ENCODE results near the gene MYCT1.
"Not testable (repeated sequence)": the region's sequence is repeated elsewhere in the genome, so short reads cannot be mapped to it uniquely, and the experiment has no call there.

MYCT1 gene, protein sequence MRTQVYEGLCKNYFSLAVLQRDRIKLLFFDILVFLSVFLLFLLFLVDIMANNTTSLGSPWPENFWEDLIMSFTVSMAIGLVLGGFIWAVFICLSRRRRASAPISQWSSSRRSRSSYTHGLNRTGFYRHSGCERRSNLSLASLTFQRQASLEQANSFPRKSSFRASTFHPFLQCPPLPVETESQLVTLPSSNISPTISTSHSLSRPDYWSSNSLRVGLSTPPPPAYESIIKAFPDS

DNA sequence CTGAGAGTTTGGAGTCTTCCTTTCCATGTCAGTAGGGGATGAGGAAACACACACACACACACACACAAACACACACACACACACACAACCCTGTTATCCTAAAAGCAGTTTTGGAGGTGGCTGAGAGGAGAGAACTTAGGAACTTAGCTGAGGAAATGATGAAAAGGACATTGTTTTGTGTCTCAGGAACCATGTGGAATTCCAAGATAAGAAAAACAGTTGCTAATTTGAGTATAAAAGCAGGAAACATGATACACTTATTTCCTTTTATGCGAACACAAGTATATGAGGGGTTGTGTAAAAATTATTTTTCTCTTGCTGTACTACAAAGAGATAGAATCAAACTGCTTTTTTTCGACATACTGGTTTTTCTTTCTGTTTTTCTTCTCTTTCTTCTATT is at the start of gene MYCT1:
Gene MYCT1 (plus strand): TSS at position 264 of the 400 bp plus-strand sequence. CDS start 6 bp downstream, at position 270.
- no peak for DNase-seq (ENCODE audit: low spot score)

DNA sequence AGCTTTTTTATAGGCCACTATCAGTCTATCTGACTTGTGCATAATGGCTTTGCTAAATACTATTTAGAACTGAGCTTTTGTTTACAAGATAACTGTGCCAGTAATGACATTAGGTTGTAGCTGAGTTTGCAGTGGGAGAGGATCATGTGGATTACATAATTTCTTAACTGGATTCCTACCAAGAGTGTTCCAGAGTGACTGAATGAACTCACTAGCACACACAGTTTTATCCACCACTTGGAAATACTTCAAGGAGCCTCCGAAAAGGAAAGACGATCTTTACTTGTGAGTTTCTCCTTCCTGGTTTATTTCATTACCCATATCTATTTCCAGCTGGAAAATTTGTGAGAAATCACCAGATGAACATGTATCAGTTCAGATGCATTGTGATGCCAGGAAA is 49.6 kb upstream of the MYCT1 start:
- no peak for DNase-seq (ENCODE audit: low spot score)

DNA sequence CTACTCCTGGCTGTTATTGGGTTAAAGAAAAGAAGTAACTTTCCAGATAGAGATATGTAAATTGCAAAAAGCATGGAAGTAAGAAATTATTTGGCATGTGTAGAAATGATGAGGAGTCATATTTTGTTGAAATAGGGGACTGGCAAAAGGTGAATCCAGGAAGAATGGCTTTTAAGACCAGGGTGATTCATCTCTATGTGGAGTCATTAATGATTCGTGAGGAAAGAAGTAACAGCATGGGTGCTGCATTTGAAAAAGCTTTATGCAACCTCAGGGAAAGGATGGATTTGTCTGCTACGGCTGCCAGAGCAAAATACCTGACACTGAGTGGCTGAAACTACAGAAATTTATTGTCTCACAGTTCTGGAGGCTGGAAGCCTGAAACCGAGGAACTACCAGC is 45.7 kb upstream of the MYCT1 start:
- DNase-seq (ENCODE audit: low spot score), result no peak

DNA sequence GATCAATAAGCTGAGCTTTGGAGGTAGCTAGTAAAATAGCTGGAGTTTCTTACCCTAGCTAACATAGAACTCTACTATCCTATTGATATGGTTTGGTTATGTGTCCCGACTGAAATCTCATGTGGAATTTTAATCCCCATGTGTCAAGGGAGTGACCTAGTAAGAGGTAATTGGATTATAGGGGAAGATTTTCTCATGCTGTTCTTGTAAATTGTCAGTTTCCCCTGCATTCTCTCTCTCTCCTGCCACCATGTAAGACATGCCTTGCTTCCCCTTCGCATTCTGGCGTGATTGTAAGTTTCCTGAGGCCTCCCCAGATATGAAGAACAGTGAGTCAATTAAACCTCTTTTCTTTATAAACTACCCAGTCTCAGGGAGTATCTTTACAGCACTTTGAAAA is 35.9 kb upstream of the MYCT1 start:
- no peak for DNase-seq (ENCODE audit: low spot score)

DNA sequence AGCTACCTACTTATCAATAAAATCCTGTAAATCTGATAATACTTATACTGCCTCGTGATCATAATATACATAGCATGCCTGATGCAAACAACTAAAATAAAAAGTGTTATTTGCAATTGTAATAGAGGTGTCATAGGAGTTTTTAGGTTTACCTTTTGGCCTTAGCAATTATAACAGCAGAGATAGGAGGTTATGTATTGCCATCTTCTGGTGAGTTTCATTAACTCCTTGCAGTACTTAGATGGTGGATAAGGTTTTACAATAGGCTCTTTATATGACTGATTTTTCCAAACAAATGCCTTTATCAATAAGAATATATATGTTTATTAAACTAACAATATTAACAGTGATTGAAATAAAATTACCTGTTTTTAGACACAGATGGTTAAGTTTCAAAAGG is 27.8 kb upstream of the MYCT1 start:
- no peak for DNase-seq (ENCODE audit: low spot score)

DNA sequence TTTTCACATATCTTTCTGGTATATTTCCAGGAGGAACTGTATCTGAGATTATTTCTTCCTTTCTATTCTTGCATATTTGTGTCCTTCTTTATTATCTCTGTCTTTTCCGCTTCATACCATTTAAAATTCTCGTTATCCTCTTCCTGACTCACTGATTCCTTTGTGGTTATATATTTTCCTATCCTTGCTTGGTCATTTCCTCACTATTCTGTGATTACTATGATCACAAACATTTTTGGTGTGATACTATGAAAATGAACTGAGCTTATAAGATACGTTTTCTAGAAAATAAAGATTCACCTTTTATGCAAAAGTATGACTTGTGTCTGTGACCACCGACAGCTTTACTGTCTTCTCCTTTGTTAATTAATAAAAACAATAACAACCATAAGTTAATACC is 26.5 kb upstream of the MYCT1 start:
- no peak for DNase-seq (ENCODE audit: low spot score)

DNA sequence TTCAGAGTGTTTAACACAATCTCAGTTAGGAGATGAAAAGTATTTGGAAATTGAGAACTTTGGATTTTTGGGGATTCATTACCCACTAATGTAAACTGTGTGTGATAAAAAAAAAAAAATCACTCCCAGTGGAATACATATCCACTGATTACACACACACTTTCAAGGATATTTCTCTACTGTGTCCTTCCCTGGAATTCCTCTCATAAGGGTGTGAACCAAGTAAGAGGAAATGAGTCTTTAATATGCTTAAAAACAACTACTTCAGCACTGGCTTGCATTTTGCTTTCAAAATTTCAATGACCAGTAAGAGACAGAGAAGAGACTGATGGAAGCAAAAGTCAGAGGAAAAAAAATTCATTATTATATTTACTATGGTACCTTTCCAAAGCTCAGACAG is 24.5 kb upstream of the MYCT1 start:
- no peak for DNase-seq (ENCODE audit: low spot score)

DNA sequence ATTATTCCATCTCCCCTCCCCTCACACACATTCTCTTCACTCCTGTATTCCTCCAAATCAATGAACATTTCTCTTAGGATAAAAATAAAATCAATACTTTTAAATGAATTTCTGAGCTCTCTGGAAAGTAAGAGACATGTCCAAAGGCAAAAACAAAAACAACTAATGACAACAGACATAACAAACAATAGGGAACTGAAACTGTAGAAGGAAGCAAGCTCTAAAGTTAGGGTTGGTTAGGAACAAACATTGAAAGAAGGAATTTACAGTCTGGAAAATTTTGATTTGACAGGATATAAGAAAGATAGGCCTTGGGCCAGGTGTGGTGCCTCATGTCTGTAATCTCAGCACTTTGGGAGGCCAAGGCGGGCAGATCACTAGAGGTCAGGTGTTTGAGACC is 17.5 kb upstream of the MYCT1 start:
- no peak for DNase-seq (ENCODE audit: low spot score)

DNA sequence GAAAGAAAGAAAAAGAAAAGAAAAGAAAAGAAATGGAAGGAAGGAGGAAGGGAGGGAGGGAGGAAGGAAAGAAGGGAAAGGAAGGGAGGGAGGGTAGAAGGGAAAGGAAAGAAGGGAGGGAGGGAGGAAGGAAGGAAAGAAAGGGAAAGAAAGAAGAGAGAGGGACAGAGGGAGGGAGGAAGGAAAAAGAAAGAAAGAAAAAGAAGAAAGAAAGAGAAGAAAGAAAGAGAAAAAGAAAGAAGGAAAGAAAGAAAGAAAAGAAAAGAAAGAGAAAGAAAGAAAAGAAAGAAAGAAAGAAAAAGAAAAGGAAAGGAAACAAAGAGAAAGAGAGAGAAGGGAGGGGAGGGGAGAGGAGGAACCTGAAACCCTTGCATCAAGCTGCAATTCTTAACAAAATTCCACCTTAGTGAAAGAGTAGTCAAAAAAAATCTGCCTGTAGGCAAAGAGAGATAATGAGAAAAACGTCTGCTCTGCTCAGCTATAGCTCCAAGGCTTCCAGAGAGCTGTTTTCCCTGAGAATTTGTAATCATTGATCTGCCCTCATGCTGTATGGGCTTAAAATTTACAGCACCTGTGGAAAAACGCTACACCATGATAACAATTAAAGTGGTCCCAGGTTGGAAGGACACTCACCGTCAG is 16.7 kb upstream of the MYCT1 start:
- no peak for DNase-seq (ENCODE audit: low spot score)

DNA sequence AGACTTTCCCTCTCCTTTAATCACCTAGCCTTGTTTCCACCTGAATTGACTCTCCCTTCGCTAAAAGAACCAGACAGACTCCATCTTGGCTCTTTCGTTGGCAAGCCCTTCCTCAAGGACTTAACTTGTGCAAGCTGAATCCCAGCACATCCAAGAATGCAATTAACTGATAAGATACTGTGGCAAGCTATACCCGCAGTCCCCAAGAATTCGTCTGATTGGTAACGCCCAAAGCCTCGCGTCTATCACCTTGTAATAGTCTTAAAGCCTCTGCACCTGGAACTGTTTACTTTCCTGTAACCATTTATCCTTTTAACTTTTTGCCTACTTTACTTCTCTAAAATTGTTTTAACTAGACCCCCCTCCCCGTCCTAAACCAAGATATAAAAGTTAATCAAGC is 15.6 kb upstream of the MYCT1 start:
- no peak for DNase-seq (ENCODE audit: low spot score)

DNA sequence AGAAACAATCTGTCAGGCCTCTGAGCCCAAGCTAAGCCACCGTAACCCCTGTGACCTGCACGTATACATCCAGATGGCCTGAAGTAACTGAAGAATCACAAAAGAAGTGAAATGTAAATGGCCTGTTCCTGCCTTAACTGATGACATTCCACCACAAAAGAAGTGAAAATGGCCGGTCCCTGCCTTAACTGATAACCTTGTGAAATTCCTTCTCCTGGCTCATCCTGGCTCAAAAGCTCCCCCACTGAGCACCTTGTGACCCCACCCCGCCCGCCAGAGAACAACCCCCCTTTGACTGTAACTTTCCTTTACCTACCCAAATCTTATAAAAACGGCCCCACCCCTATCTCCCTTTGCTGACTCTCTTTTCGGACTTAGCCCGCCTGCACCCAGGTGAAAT is 14.8 kb upstream of the MYCT1 start:
- DNase-seq (ENCODE audit: low spot score), result not testable (repeated sequence)

DNA sequence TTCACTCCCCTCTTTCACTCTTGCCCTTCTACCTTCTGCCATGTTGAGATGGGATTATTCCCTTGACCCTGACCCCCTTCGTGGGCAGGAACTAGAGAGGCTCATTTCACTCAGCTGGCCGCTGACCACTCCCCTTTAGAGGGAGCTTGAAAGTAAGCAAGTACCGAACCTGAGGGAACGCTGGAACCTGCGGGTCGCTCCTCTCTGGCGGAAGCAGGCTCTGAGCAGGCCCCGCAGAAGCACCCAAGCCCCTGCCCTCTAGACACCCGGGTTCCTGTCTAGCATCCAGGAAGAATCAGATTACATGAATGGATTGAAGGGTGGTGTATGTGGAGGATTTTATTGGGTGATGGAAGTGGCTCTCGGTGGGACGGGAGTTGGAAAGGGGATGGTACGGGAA is 11.9 kb upstream of the MYCT1 start:
- no peak for DNase-seq (ENCODE audit: low spot score)

DNA sequence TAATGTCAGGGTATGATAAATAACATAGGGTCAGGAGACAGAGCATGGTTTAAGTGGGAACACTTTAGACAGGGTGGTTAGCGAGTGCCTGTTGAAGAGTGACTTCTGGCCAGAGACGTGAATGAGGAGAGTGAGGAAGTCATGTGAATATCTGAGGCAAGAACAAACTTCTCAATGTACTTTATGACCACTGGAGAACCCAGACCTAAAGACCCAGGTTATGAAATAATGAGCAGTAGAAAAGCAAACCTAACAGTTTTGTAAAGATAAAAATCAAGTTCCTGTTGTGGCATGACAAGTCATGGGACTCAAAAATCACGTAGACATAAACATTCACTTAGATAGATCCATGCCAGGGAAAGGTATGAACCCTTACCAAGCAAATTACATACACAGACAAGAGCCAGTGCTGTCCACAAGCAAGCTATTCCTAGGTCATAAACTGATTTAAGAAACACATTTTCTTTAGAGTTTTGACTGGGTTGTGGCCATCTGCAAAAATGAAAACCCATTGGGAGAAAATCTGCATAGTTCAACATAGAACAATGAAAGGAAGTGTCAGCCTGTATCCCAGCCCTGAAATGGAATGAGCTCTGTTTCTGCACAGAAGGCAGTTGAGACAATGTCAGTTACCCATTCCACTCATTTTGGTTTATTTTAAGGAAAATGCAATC is 2.2 kb upstream of the MYCT1 start:
- DNase-seq (ENCODE audit: low spot score), result no peak

DNA sequence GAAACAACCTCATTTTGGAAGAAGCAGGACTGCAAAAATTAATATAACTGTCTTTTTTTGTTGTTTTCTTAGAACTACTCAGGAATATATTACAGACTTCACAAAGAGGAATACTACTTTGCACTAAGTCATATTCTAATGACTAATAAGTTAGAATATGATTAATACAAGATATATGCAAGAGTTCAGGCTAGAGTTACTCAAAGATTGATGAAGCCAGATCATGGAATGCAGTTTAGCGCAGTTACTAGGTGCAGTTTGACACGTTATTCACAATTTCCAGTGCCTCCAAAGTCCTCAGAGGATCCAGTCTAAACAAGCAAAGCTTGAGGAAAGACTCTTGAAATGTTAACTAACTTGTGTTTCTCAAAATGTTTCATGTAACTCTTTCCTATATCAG is 1.2 kb upstream of the MYCT1 start:
- DNase-seq (ENCODE audit: low spot score), result no peak

DNA sequence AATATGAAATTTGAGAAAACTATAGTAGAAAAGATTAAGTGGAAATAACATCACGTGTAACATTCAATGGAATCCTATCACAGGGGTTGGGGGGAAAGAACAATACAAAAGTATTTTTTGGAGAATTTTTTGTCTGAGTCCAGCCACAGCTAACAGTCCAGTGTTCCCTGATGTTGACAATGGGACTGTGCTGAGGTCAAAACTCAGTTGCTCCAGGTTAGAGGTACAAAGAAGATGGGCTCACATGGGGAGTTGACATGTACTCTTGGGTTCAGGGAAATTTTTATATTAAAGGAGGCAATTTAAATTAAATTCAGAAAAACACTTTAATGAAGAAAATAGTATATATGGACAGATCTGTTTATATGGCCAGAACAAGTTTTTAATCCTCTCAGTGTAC is 995 bp downstream of the MYCT1 start:
- DNase-seq (ENCODE audit: low spot score), result no peak

DNA sequence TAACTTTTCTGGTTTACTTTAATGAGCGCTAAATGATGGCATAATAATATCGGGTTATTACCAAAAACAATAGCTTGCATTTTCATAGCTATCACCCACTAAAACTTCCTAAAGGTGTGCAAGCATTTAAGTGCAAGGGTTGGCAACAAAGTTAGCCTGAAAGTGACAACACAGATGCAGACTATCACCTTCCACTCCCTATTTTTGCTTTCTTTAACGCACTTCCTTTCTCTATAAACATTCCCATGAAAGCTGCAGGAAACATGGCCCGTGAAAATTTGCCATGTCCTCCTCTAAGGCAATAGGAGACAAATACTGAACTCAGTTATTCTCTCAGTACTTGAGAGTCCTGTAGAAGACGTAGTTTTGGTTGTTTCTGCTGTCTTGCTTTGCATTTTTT is 2.7 kb downstream of the MYCT1 start:
- no peak for DNase-seq (ENCODE audit: low spot score)

DNA sequence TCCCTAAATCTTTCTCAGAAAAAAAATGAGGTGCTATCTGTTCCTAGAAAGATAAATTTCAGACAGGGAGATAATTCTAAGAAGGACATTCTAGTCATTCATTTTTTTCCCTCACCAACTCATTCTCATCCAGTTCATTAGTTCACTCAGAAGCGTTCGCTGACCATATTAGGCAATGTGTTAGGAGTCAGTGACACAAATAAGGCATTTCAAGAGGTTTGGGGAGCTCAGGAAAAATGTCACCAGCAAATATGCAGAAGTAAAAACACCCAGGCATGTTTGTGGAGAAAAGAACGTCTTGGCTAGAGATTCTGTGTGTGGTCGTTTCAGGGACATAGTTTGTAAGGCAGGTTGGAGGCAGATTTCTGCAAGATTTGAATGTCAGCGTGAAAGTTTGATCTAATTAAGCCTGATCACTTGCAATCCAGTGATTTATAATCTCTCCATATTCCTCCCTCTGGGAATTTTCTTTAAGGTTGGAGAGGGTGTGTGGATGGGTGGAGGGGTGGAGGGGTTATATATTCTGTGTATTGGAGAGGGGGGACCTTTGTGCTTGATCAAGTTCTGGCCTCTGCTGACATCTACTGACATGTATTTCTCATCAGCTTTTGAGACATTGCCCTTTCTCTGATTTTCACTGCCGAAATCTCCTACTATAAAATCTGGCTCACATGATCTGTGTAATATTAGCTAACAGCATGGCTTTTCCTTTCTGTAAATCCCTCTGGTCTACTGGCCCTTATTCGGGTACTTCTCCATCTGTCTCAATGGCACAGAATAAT is 3.6 kb downstream of the MYCT1 start:
- DNase-seq (ENCODE audit: low spot score), result no peak

DNA sequence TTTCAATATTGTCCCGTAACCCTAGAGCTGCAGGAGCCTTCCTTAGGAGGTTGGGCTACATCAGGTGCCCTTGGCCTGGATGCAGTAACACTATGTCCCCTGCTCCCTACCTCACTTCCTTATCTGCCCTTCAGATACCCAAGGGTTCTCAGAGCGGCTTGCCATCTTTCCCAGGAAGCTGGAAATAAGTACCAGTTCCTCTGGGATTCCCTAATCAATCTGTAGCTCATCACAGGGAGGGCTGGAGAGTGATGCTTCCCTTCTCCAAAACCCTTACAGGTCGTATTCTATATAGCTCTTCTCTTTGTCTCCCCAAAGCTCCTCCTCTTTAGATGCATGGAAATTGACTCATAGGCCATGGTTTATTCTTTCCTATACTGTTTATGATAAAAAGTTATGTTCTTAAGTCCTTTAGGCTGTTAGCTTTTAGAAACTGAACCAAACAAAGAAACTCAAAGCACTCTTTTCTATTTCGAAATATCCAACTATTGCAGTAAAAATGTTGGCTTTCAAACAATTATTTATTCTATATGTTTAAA is 4.2 kb downstream of the MYCT1 start:
- DNase-seq (ENCODE audit: low spot score), result no peak

DNA sequence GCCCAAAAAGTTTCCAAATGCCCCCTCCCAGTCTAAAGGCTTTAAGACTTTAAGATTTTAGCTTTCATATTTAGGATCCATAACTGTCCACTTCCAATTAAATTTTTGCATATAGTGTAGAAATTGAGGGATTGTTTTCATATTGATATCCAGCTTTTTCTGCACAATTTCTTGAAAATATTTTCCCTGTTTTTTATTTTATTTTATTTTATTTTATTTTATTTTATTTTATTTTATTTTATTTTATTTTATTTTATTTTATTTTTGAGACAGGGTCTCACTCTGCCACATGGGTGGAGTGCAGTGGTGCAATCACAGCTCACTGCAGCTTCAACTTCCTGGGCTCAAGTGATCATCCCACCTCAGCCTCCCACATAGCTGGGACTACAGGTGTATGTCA is 6.1 kb downstream of the MYCT1 start:
- not testable (repeated sequence) for DNase-seq (ENCODE audit: low spot score)

DNA sequence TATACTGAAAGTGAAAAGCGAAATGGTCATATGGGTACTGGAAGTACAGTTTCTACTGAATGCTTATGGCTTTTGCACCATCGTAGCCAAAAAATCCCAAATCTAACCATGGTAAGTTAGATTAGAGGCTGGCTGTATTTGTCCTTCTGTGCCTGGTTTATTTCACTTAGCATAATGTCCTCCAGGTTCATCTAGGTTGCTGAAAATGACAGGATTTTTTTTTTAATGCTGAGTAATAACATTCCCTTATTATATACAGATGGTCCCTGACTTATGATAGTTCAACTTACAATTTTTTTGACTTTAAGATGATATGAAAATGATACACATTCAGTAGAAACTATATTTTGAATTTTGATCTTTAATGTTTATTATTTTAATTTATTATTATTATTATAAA is 7.6 kb downstream of the MYCT1 start:
- no peak for DNase-seq (ENCODE audit: low spot score)

DNA sequence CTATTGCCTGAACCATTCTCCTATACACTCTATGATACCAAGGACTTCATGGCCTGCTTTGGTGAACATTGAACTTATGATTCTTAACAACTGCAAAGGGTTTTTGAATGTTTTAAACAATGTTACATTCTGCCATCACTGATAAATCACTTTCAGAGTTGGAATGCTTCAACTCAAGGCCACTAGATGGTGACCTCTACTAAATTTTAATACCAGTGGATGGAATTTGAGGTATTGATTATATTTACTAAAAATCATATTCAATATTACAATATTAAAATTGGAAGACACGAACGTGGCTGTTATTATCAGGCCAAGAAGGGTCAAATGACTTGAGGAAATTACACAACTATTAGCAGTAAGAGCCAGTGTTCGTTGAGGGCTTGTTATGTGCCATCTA is 18.6 kb downstream of the MYCT1 start:
- no peak for DNase-seq (ENCODE audit: low spot score)

DNA sequence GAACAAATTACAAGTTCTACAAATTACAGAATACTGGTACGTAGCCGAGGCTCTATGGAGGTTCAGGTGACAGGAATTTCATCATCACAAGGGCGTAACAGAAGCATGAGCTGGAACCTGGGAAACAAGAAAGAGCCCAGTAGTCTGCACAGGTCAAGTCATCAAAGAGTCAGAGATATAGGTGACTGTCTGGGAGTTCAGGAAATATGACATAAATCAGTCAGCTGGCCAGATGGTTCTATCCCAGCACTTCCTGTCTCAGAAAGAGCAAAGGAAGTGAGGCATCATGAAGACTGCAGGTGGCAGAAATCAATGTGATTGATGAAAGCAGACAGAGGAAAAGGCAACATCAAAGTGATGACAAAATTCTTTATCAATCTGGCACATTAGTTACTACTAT is 23.3 kb downstream of the MYCT1 start:
- no peak for DNase-seq (ENCODE audit: low spot score)

DNA sequence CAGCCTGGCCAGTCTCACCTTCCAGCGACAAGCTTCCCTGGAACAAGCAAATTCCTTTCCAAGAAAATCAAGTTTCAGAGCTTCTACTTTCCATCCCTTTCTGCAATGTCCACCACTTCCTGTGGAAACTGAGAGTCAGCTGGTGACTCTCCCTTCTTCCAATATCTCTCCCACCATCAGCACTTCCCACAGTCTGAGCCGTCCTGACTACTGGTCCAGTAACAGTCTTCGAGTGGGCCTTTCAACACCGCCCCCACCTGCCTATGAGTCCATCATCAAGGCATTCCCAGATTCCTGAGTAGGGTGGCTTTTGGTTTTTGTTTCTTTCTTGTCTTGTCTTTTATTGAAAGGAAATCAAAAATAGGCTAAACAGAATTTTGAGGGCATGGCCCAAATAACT is 24.3 kb downstream of the MYCT1 start:
- no peak for DNase-seq (ENCODE audit: low spot score)

Data from left forelimb (tissue), 1 donor.